IMR-90 (cell line): Measurements from ENCODE around the gene SEMA4D. TPM values are rescaled to one million over a fixed set of nuclear protein-coding genes. Genes with fewer than 3 reads are reported as not detected.

Experiments
- ATAC-seq: fragments of 200-7000 bp; cut with Tn5 transposase; 2 replicates; pipeline ENCODE4 v1.9.1; 2020; ENCODE audit warnings: low read depth, mild to moderate bottlenecking, moderate library complexity
- BruUV-seq: library from RNA; stranded (reverse); fragments of 400-500 nt; replicated peaks from 2 replicates; lab custom pipeline; 2021; lab: Mats Ljungman, UMichigan
- CTCF ChIA-PET: fragments of 300-600 bp; formaldehyde crosslinking; extraction: SDS; loops from one replicate; lab custom pipeline; 2021; ENCODE audit warnings: antibody characterized with exemption; lab: Yijun Ruan, JAX
- POLR2A ChIA-PET: fragments of 300-600 bp; sonication (Branson Sonifier 250); formaldehyde crosslinking; loops from one replicate; lab custom pipeline; 2022; ENCODE audit warnings: antibody characterized with exemption; ENCODE audit not compliant: unreplicated experiment; lab: Charles Lee
- DNase-seq: peaks from one replicate; pipeline ENCODE4 v3.0.0; 2013
- H2AFZ ChIP-seq: replicated peaks from 2 replicates; pipeline ENCODE3; 2013; ENCODE audit warnings: low read length, mild to moderate bottlenecking; ENCODE audit not compliant: poor library complexity
- H2AK5ac ChIP-seq: 2 replicates; pipeline ENCODE4 v1.6.1; 2013; ENCODE audit warnings: low read depth, low read length, inconsistent platforms
- H2AK9ac ChIP-seq: replicated peaks from 2 replicates; pipeline ENCODE3; 2013; ENCODE audit warnings: mild to moderate bottlenecking, low read depth, low read length, moderate library complexity; ENCODE audit not compliant: poor library complexity
- H2BK120ac ChIP-seq: 2 replicates; pipeline ENCODE4 v1.6.1; 2013; ENCODE audit warnings: low read depth, low read length, inconsistent platforms
- H2BK15ac ChIP-seq: 3 replicates; pipeline ENCODE4 v1.6.1; 2013; ENCODE audit warnings: low read depth, low read length, inconsistent platforms
- H2BK20ac ChIP-seq: 2 replicates; pipeline ENCODE4 v1.6.1; 2013; ENCODE audit warnings: low read depth, mild to moderate bottlenecking, inconsistent platforms, low read length, moderate library complexity
- H2BK5ac ChIP-seq: 2 replicates; pipeline ENCODE4 v1.6.1; 2013; ENCODE audit warnings: mild to moderate bottlenecking, low read depth, low read length, inconsistent platforms; ENCODE audit not compliant: poor library complexity, severe bottlenecking
- H3K14ac ChIP-seq: replicated peaks from 2 replicates; pipeline ENCODE4 v1.6.1; 2013; ENCODE audit warnings: low read depth, low read length, inconsistent platforms
- H3K18ac ChIP-seq: 2 replicates; pipeline ENCODE4 v1.6.1; 2013; ENCODE audit warnings: low read depth, low read length, control low read depth
- H3K23ac ChIP-seq: 2 replicates; pipeline ENCODE4 v1.6.1; 2013; ENCODE audit warnings: low read depth, low read length, inconsistent platforms
- H3K27ac ChIP-seq: 2 replicates; pipeline ENCODE4 v1.5.1; 2013; ENCODE audit warnings: mild to moderate bottlenecking, control low read depth, low read length; ENCODE audit not compliant: insufficient read depth
- H3K27me3 ChIP-seq: 2 replicates; pipeline ENCODE4 v1.6.1; 2013; ENCODE audit warnings: low read length; ENCODE audit not compliant: control insufficient read depth, insufficient read depth
- H3K36me3 ChIP-seq: 2 replicates; pipeline ENCODE4 v1.6.1; 2013; ENCODE audit warnings: low read length, mixed read lengths; ENCODE audit not compliant: control insufficient read depth, insufficient read depth
- H3K4ac ChIP-seq: 2 replicates; pipeline ENCODE4 v1.6.1; 2013; ENCODE audit warnings: low read depth, low read length, inconsistent platforms
- H3K4me1 ChIP-seq: 2 replicates; pipeline ENCODE4 v1.6.1; 2013; ENCODE audit warnings: low read length, mixed read lengths; ENCODE audit not compliant: control insufficient read depth, insufficient read depth
- H3K4me2 ChIP-seq: 2 replicates; pipeline ENCODE4 v1.6.1; 2013; ENCODE audit warnings: low read depth, mild to moderate bottlenecking, control low read depth, low read length, moderate library complexity
- H3K4me3 ChIP-seq: 2 replicates; pipeline ENCODE4 v1.5.1; 2013; ENCODE audit warnings: low read depth, mild to moderate bottlenecking, control low read depth, low read length, moderate library complexity; ENCODE audit not compliant: insufficient read depth
- H3K56ac ChIP-seq: 2 replicates; pipeline ENCODE4 v1.6.1; 2013; ENCODE audit warnings: low read length, inconsistent platforms; ENCODE audit not compliant: insufficient read depth; ENCODE audit errors: extremely low read depth
- H3K79me1 ChIP-seq, 2 experiments: 2 replicates each; pipeline ENCODE4 v1.6.1; 2013; ENCODE audit warnings: low read length in 2 of 2, inconsistent platforms in 1 of 2, low read depth in 1 of 2
- H3K9ac ChIP-seq: 2 replicates; pipeline ENCODE4 v1.6.1; 2013; ENCODE audit warnings: low read depth, low read length, control low read depth
- H3K9me1 ChIP-seq: 2 replicates; pipeline ENCODE4 v1.6.1; 2013; ENCODE audit warnings: low read length, inconsistent platforms; ENCODE audit not compliant: insufficient read depth
- H3K9me3 ChIP-seq: 2 replicates; pipeline ENCODE4 v1.6.1; 2013; ENCODE audit warnings: low read length; ENCODE audit not compliant: control insufficient read depth, insufficient read depth
- H4K20me1 ChIP-seq: 2 replicates; pipeline ENCODE4 v1.6.1; 2013; ENCODE audit warnings: low read length, inconsistent platforms; ENCODE audit not compliant: insufficient read depth
- H4K5ac ChIP-seq: 2 replicates; pipeline ENCODE4 v1.6.1; 2013; ENCODE audit warnings: mild to moderate bottlenecking, low read depth, low read length, control low read depth
- H4K8ac ChIP-seq, 2 experiments: 2 replicates each; pipeline ENCODE4 v1.6.1; 2013; ENCODE audit warnings: low read depth in 2 of 2, low read length in 2 of 2, control low read depth in 1 of 2, inconsistent platforms in 1 of 2
- H4K91ac ChIP-seq: 2 replicates; pipeline ENCODE4 v1.6.1; 2013; ENCODE audit warnings: low read depth, low read length, inconsistent platforms; ENCODE audit not compliant: insufficient read depth
- BHLHE40 ChIP-seq: fragments of 150-350 bp; IDR thresholded peaks from 2 replicates; pipeline ENCODE4 v1.6.1; 2016; ENCODE audit warnings: mild to moderate bottlenecking, low read depth, low read length
- CTCF ChIP-seq: conservative IDR thresholded peaks from 2 replicates; pipeline ENCODE4 v1.5.1; 2012; ENCODE audit warnings: mild to moderate bottlenecking, low read depth, low read length, improper control_type of control experiment
- FOS ChIP-seq: fragments of 150-350 bp; IDR thresholded peaks from 2 replicates; pipeline ENCODE4 v1.6.1; 2016; ENCODE audit warnings: low read depth, low read length
- MAZ ChIP-seq: IDR thresholded peaks from 2 replicates; pipeline ENCODE4 v1.6.1; 2012; ENCODE audit warnings: low read depth, mild to moderate bottlenecking, low read length, improper control_type of control experiment, moderate library complexity, borderline replicate concordance
- SMC3 ChIP-seq: fragments of 150-350 bp; IDR thresholded peaks from 2 replicates; pipeline ENCODE4 v1.6.1; 2016; ENCODE audit warnings: low read depth, mild to moderate bottlenecking, antibody characterized with exemption, low read length, moderate library complexity
- WGBS, 2 experiments: methylation state at CpG; one replicate each; pipeline versions ENCODE4 v1.1.5 to v1.1.7; 2013; ENCODE audit warnings: missing lambda C conversion rate in 2 of 2; ENCODE audit not compliant: insufficient read length in 1 of 2; ENCODE audit errors: extremely low coverage in 2 of 2; 5-methylcytosine and 5-hydroxymethylcytosine counted together
- dilution Hi-C: fragments of 300-500 bp; cut with HindIII; formaldehyde crosslinking; loops from one replicate; pipeline ENCODE4 v1.14.3; 2018; ENCODE audit warnings: low sequenced_read_pairs; ENCODE audit not compliant: unreplicated experiment
- in situ Hi-C: fragments of 300-500 bp; cut with MboI; formaldehyde crosslinking; loops from 3 replicates; pipeline ENCODE4 v1.14.3; 2019; ENCODE audit warnings: low sequenced_read_pairs, inconsistent platforms, mixed read lengths
- intact Hi-C: fragments of 100-400 bp; cut with micrococcal nuclease; formaldehyde crosslinking; loops from 2 replicates; pipeline ENCODE4 v1.10.0; 2022
- polyA plus RNA-seq, 3 experiments: library from polyadenylated mRNA; depleted of rRNA; stranded (reverse); fragments of >200 nt; gene quantifications; 2 replicates each; pipeline ENCODE4 v1.2.3, GENCODE V29; 2012; ENCODE audit warnings: low replicate concordance in 1 of 3
- total RNA-seq: library from RNA; depleted of rRNA; stranded (reverse); fragments of >200 nt; gene quantifications from 2 replicates; pipeline ENCODE4 v1.2.3, GENCODE V29; 2012

Gene SEMA4D
- total and polyA plus RNA-seq, 2 of the 4 experiments (the other 2 are of a cell fraction) = 0.90 to 1.5 TPM

- H2AFZ ChIP-seq = no peak overlapping the region
- H3K4me2 ChIP-seq = no peak overlapping the region
- in situ Hi-C loops (no loop called here), intact Hi-C loops (no loop called here), dilution Hi-C loops (no loop called here)
- H2BK120ac ChIP-seq = no peak overlapping the region
- ATAC-seq = no peak
- no peaks in the 10 kb centered on the region for H3K27me3 ChIP-seq
- H2AK9ac ChIP-seq = peak overlapping the region; percentile 31
- ChIA-PET POLR2A (no interaction called here), CTCF (no interaction called here)
- H2BK5ac ChIP-seq = no peak overlapping the region
- H3K56ac ChIP-seq = no peak overlapping the region
- H3K27ac ChIP-seq = no peak overlapping the region
- BruUV-seq = no TSS peak
- H4K20me1 ChIP-seq = no peaks in the 10 kb centered on the region
- no peak overlapping the region for H4K8ac ChIP-seq
- no peak overlapping the region for H3K4me3 ChIP-seq
- TF ChIP-seq FOS = no peak
- TF ChIP-seq BHLHE40 = no peak
- no peak for TF ChIP-seq MAZ
- no peak for TF ChIP-seq CTCF
- no peak for TF ChIP-seq SMC3
- 82% methylated on average over 5 of the region's 8 CpGs; no CpG with 5 or more reads in 1 of the 2 experiments for WGBS, 2 experiments
- no peak overlapping the region for H4K91ac ChIP-seq
- no peak overlapping the region for H2BK20ac ChIP-seq
- no peak overlapping the region for H3K9ac ChIP-seq
- no peak overlapping the region for H3K14ac ChIP-seq
- no peak for DNase-seq
- no peak overlapping the region for H3K23ac ChIP-seq
- H3K18ac ChIP-seq = no peak overlapping the region
- no peaks in the 10 kb centered on the region for H3K36me3 ChIP-seq
- H3K79me1 ChIP-seq = no peaks in the 10 kb centered on the region
- no peak overlapping the region; the same call in 2 of the 3 replicates for H2BK15ac ChIP-seq
- peaks cover 16% of the 10 kb centered on the region for H3K9me1 ChIP-seq
- H3K4ac ChIP-seq = no peak overlapping the region
- no peaks in the 10 kb centered on the region for H3K4me1 ChIP-seq
- H3K9me3 ChIP-seq = no peaks in the 10 kb centered on the region
- no peak overlapping the region for H4K5ac ChIP-seq
- no peak overlapping the region for H2AK5ac ChIP-seq
Measured at GRCh38 chr9:89368978-89369377, 128.9 kb downstream of the SEMA4D start.
